ENCODE results near the gene SOWAHA.

SOWAHA gene

DNA sequence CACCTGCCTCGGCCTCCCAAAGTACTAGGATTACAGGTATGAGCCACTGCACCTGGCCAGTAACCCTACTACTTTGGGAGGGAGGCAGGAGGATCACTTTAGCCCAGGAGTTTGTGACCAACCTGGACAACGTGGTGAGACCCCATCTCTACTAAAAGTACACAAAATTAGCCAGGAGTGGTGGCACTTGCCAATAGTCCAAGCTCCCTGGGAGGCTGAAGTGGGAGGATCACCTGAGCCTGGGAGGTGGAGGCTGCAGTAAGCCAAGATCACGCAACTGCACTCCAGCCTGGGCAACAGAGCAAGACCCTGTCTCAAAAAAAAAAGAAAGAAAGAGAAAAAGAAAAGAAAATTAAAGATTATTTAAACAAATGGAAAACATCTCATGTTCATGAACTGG, 42.9 kb downstream of the SOWAHA start:
- DNase-seq, result no peak

DNA sequence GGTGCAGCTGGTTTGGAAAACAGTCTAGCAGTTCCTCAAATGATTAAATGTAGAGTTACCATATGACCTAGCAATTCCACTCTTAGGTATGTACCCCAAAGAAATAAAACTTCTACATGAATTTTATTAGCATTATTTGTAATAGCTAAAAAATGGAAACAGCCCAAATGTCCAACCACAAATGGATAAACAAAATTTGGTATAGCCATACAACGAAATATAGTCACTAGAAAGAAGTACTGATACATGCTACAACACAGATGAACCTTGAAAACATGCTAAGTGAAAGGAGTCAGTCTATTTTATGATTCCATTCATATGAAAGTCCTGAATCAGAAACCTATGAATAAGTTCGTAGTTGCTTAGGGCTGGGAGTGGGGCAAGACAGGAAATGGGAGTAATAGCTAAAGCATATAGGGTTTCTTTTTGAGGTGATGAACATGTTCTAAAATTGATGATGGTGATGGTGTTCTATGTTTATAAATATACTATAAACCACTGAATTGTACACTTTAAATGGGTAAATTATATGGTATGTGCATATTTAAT, 46.9 kb downstream of the SOWAHA start:
- DNase-seq, result no peak

GRCh38 chr5:132860742-132861141, 47.6 kb downstream of the SOWAHA start:
- DNase-seq, result no peak

DNA sequence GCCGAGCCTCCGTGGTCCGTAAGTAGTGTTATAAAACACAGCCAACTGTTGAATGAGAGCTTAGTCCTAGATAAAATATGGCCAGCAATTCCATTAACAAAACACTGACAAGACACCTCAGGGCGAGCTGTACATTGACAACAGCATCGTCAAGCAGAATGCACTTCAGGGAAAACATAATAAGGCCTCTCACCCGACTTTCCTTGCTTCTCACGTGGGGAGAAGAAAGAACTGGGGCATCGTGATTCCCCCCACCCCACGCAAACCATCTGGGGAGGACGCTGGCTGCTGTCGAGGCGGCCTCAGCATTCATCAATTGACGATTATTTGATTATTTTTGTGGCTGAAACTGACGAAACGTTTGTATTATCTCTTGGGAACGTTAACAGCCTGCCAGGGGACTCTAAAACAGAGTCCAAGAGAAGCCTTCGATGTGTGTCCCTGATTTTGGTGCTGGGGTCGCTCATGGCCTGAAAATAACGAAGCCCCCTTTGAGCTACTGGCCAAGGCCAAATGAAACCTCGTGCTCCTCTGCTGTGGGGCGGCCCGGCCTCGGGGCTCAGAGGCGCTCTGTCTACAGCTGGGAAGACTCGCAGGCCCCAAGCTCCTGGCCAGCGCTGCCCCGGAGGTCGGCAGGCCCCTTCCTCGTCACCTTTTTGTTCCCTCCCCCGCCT, 52.7 kb downstream of the SOWAHA start:
- DNase-seq, result no peak

All from effector CD4-positive, alpha-beta T cell (primary cell).